ENCODE data around the gene MYRIP. TPM values are rescaled to one million over a fixed set of nuclear protein-coding genes. Genes with fewer than 3 reads are reported as not detected.

MYRIP gene
- total and polyA plus RNA-seq, 2 of the 4 experiments (the other 2 are of a cell fraction), result not detected

DNA sequence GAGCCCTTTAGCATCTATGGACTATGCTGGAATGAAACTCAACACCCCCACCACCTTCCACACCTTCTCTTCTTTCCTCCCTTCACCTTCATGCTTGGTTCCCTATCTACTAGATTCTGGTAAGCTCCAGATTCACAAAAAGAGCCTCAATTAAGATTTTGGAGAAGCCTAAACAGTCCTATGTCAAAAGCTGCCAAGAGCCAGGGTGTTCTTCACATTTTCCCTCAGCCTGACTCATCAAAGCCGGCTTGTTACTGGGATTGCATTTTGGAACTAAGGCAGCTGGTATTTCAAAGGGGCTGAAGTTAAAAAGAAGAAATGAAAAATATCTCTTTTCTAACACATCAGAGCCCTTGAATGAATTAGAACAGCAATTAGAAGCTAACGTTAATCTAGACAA, 247.7 kb downstream of the MYRIP start:
- BruUV-seq (replicated peaks), result no TSS peak

More for the DNA sequence above, 247.7 kb downstream of the MYRIP start:
- no peak overlapping the region for H3K56ac ChIP-seq (ENCODE audit: extremely low read depth, insufficient read depth, low read length)
- TF ChIP-seq, protein P1, sequence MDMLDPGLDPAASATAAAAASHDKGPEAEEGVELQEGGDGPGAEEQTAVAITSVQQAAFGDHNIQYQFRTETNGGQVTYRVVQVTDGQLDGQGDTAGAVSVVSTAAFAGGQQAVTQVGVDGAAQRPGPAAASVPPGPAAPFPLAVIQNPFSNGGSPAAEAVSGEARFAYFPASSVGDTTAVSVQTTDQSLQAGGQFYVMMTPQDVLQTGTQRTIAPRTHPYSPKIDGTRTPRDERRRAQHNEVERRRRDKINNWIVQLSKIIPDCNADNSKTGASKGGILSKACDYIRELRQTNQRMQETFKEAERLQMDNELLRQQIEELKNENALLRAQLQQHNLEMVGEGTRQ (IDR thresholded peaks at IDR 0.05; ENCODE audit: low read depth, low read length), result no peak
- TF ChIP-seq, protein P2, sequence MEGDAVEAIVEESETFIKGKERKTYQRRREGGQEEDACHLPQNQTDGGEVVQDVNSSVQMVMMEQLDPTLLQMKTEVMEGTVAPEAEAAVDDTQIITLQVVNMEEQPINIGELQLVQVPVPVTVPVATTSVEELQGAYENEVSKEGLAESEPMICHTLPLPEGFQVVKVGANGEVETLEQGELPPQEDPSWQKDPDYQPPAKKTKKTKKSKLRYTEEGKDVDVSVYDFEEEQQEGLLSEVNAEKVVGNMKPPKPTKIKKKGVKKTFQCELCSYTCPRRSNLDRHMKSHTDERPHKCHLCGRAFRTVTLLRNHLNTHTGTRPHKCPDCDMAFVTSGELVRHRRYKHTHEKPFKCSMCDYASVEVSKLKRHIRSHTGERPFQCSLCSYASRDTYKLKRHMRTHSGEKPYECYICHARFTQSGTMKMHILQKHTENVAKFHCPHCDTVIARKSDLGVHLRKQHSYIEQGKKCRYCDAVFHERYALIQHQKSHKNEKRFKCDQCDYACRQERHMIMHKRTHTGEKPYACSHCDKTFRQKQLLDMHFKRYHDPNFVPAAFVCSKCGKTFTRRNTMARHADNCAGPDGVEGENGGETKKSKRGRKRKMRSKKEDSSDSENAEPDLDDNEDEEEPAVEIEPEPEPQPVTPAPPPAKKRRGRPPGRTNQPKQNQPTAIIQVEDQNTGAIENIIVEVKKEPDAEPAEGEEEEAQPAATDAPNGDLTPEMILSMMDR (conservative IDR thresholded peaks at IDR 0.05; ENCODE audit: low read depth, low read length), result no peak
- no peak for TF ChIP-seq POLR2A (IDR thresholded peaks at IDR 0.05; ENCODE audit: low read depth, low read length)
- no peak for TF ChIP-seq NFE2L2 (IDR thresholded peaks at IDR 0.05; ENCODE audit: low read depth, low read length)
- TF ChIP-seq CEBPB (IDR thresholded peaks at IDR 0.05; ENCODE audit: low read depth, low read length), result no peak
- TF ChIP-seq RAD21 (IDR thresholded peaks at IDR 0.05; ENCODE audit: low read length), result no peak
- no peak for TF ChIP-seq MAZ (IDR thresholded peaks at IDR 0.05; ENCODE audit: borderline replicate concordance, low read depth, low read length)
- no peak for TF ChIP-seq BHLHE40 (IDR thresholded peaks at IDR 0.05; ENCODE audit: low read depth, low read length)
- TF ChIP-seq FOS (IDR thresholded peaks at IDR 0.05; ENCODE audit: low read depth, low read length), result no peak
- TF ChIP-seq RCOR1 (IDR thresholded peaks at IDR 0.05; ENCODE audit: insufficient replicate concordance, low read length), result no peak
- intact Hi-C loops (cut with micrococcal nuclease), result no loop called here
- H3K27ac ChIP-seq (ENCODE audit: insufficient read depth, low read length), result no peak overlapping the region
- H3K4me3 ChIP-seq (ENCODE audit: insufficient read depth, low read depth, low read length), result no peak overlapping the region
- H3K18ac ChIP-seq (ENCODE audit: low read depth, low read length), result no peak overlapping the region
- no peak overlapping the region for H3K4ac ChIP-seq (ENCODE audit: low read depth, low read length)
- H3K4me2 ChIP-seq (ENCODE audit: low read depth, low read length), result no peak overlapping the region
- no peak overlapping the region for H4K91ac ChIP-seq (ENCODE audit: insufficient read depth, low read depth, low read length)
- H3K9ac ChIP-seq (ENCODE audit: low read depth, low read length), result no peak overlapping the region
- no peaks in the 10 kb centered on the region for H3K79me1 ChIP-seq (ENCODE audit: low read depth in 1 of 2, low read length in 2 of 2)
- H2BK120ac ChIP-seq (ENCODE audit: low read depth, low read length), result no peak overlapping the region
- POLR2A ChIA-PET (ENCODE audit: unreplicated experiment), result no interaction called here
- no peak overlapping the region for H3K23ac ChIP-seq (ENCODE audit: low read depth, low read length)
- H4K5ac ChIP-seq (ENCODE audit: low read depth, low read length), result no peak overlapping the region
- no peaks in the 10 kb centered on the region for H3K9me1 ChIP-seq (ENCODE audit: insufficient read depth, low read length)
- no peaks in the 10 kb centered on the region for H3K36me3 ChIP-seq (ENCODE audit: control insufficient read depth, insufficient read depth, low read length)
- H2BK5ac ChIP-seq (ENCODE audit: low read depth, low read length, poor library complexity, severe bottlenecking), result no peak overlapping the region
- no peak overlapping the region for H2BK15ac ChIP-seq (ENCODE audit: low read depth, low read length)
- no CpG with 5 or more reads among the region's 2 CpGs for WGBS, 2 experiments (ENCODE audit: extremely low coverage in 2 of 2, insufficient read length in 1 of 2)
- no peaks in the 10 kb centered on the region for H3K4me1 ChIP-seq (ENCODE audit: control insufficient read depth, insufficient read depth, low read length)
- no peak overlapping the region for H2AK5ac ChIP-seq (ENCODE audit: low read depth, low read length)
- DNase-seq (no peak), ATAC-seq (ENCODE audit: low read depth) (no peak)
- H2AFZ ChIP-seq (replicated peaks; ENCODE audit: low read length, poor library complexity), result no peak overlapping the region
- no peak overlapping the region for H3K14ac ChIP-seq (replicated peaks; ENCODE audit: low read depth, low read length)
- CTCF ChIA-PET, result no interaction called here
- no peaks in the 10 kb centered on the region for H4K20me1 ChIP-seq (ENCODE audit: insufficient read depth, low read length)
- no peak overlapping the region for H4K8ac ChIP-seq (ENCODE audit: low read depth in 2 of 2, low read length in 2 of 2)
- dilution Hi-C loops (cut with HindIII; ENCODE audit: low sequenced_read_pairs, unreplicated experiment), result no loop called here
- no peak overlapping the region for H2BK20ac ChIP-seq (ENCODE audit: low read depth, low read length)
- in situ Hi-C loops (cut with MboI; ENCODE audit: low sequenced_read_pairs), result no loop called here
- H2AK9ac ChIP-seq (replicated peaks; ENCODE audit: low read depth, low read length, poor library complexity), result no peak overlapping the region
- peaks cover 6% of the 10 kb centered on the region; the same call in 1 of the 2 replicates for H3K9me3 ChIP-seq (ENCODE audit: control insufficient read depth, insufficient read depth, low read length)
- no peaks in the 10 kb centered on the region for H3K27me3 ChIP-seq (ENCODE audit: control insufficient read depth, insufficient read depth, low read length)
